Naive thymus-derived CD8-positive, alpha-beta T cell (primary cell): Measurements from ENCODE around the gene UBXN6. TPM values are rescaled to one million over a fixed set of nuclear protein-coding genes. Genes with fewer than 3 reads are reported as not detected.

Experiments
- ATAC-seq, 2 donors: fragments of 150-1000 bp; cut with Tn5 transposase in 1 of 2; sonication (Bioruptor Pico), chemical (Tn5 transposase) in 1 of 2; 1 replicate in 1 of 2; 2 replicates in 1 of 2; pipeline ENCODE4 v1.10.0; 2021; ENCODE audit warnings: mild to moderate bottlenecking in 2 of 2, moderate library complexity in 2 of 2
- POLR2A ChIA-PET: fragments of 350-600 bp; sonication (Branson Sonifier 250); formaldehyde crosslinking; loops from one replicate; lab custom pipeline; 2021; ENCODE audit warnings: antibody characterized with exemption; lab: Charles Lee
- DNase-seq, 10 donors: peaks; one replicate each; pipeline versions ENCODE4 v3.0.0 to v3.0.0-alpha.2; 2020 to 2022
- H3K27ac Mint-ChIP-seq, 10 donors: one replicate each; pipeline ENCODE4 v1.8.0; 2020 to 2022; ENCODE audit warnings: mild to moderate bottlenecking in 10 of 10, mixed read lengths in 10 of 10, moderate library complexity in 4 of 10, inconsistent platforms in 1 of 10
- H3K27me3 Mint-ChIP-seq, 5 donors: one replicate each; pipeline ENCODE4 v1.8.0; 2021 to 2022; ENCODE audit warnings: mixed read lengths in 5 of 5
- H3K36me3 Mint-ChIP-seq, 3 donors: one replicate each; pipeline ENCODE4 v1.8.0; 2020 to 2022; ENCODE audit warnings: mixed read lengths in 3 of 3, mild to moderate bottlenecking in 2 of 3, inconsistent platforms in 1 of 3
- H3K4me1 Mint-ChIP-seq, 4 donors: one replicate each; pipeline ENCODE4 v1.8.0; 2021 to 2022; ENCODE audit warnings: mixed read lengths in 4 of 4
- H3K4me3 Mint-ChIP-seq, 10 donors: one replicate each; pipeline ENCODE4 v1.8.0; 2020 to 2022; ENCODE audit warnings: mild to moderate bottlenecking in 10 of 10, mixed read lengths in 10 of 10, moderate library complexity in 6 of 10, inconsistent platforms in 1 of 10
- H3K9me3 Mint-ChIP-seq, 9 donors: one replicate each; pipeline ENCODE4 v1.8.0; 2020 to 2022; ENCODE audit warnings: mixed read lengths in 9 of 9, mild to moderate bottlenecking in 3 of 9, inconsistent platforms in 1 of 9, moderate library complexity in 1 of 9
- polyA plus RNA-seq, 3 donors: library from polyadenylated mRNA; unstranded; fragments of 300-500 nt; fragmentation: Illumina TruSeq; gene quantifications; one replicate each; pipeline ENCODE4 v1.2.3, GENCODE V29; 2021
- total RNA-seq, 8 experiments: library from RNA in 2 of 8; stranded (reverse) in 2 of 8; gene quantifications; one replicate each; pipeline ENCODE4 v1.2.3 and lab custom pipeline; 2021 to 2026

UBXN6 gene
- total and polyA plus RNA-seq, 5 experiments from 2014 or later = 2.4 to 75.2 (median 6.6) TPM

- H3K4me3 Mint-ChIP-seq = peak overlapping the region in 1 of 10 donors; percentile 38
- peak overlapping the region in 1 of 10 donors; percentile 34 for H3K27ac Mint-ChIP-seq
- H3K36me3 Mint-ChIP-seq = peaks cover 0 to 29% (median 1%) of the 10 kb centered on the region in 3 donors
- POLR2A ChIA-PET = no interaction called here
- ATAC-seq (no peak), DNase-seq (no peak)
- H3K4me1 Mint-ChIP-seq = peaks cover 0 to 17% (median 0%) of the 10 kb centered on the region in 4 donors
- no peaks in the 10 kb centered on the region for H3K9me3 Mint-ChIP-seq
- peaks cover 0 to 2% (median 0%) of the 10 kb centered on the region in 5 donors for H3K27me3 Mint-ChIP-seq
Observed at GRCh38 chr19:4428326-4428975, 29.1 kb downstream of the UBXN6 start.

- peak in 1 of 10 donors; percentile 52 for DNase-seq
- Mint-ChIP-seq H3K27me3 (no peaks in the 10 kb centered on the region), H3K9me3 (no peaks in the 10 kb centered on the region), H3K4me3 (no peak overlapping the region), H3K27ac (peak overlapping the region in 2 of 10 donors; percentile 17 to 34), H3K36me3 (peaks cover 0 to 25% (median 1%) of the 10 kb centered on the region in 3 donors), H3K4me1 (peaks cover 0 to 3% (median 1%) of the 10 kb centered on the region in 4 donors)
- no peak for ATAC-seq
- POLR2A ChIA-PET = no interaction called here
Observed at GRCh38 chr19:4425537-4425936, 32.1 kb downstream of the UBXN6 start.

GRCh38 chr19:4423416-4424126 is 34.0 kb downstream of the UBXN6 start:
- H3K9me3 Mint-ChIP-seq = no peaks in the 10 kb centered on the region
- peaks cover 0 to 10% (median 1%) of the 10 kb centered on the region in 3 donors for H3K36me3 Mint-ChIP-seq
- peak overlapping the region in 1 of 10 donors; percentile 13 for H3K27ac Mint-ChIP-seq
- H3K4me3 Mint-ChIP-seq = no peak overlapping the region
- POLR2A ChIA-PET = no interaction called here
- no peak for ATAC-seq
- H3K27me3 Mint-ChIP-seq = no peaks in the 10 kb centered on the region
- DNase-seq = no peak
- H3K4me1 Mint-ChIP-seq = peaks cover 0 to 2% (median 0%) of the 10 kb centered on the region in 4 donors

GRCh38 chr19:4416268-4416667 is 41.3 kb downstream of the UBXN6 start:
- Mint-ChIP-seq H3K4me1 (peaks cover 0 to 2% (median 0%) of the 10 kb centered on the region in 4 donors), H3K27me3 (no peaks in the 10 kb centered on the region), H3K9me3 (no peaks in the 10 kb centered on the region), H3K27ac (peak overlapping the region in 1 of 10 donors; percentile 24), H3K4me3 (no peak overlapping the region), H3K36me3 (peaks cover 0 to 11% (median 0%) of the 10 kb centered on the region in 3 donors)
- POLR2A ChIA-PET = no interaction called here
- no peak for ATAC-seq
- no peak for DNase-seq

GRCh38 chr19:4415352-4415751 is 42.2 kb downstream of the UBXN6 start:
- H3K27me3 Mint-ChIP-seq = no peaks in the 10 kb centered on the region
- H3K27ac Mint-ChIP-seq = peak overlapping the region in 1 of 10 donors; percentile 62
- POLR2A ChIA-PET = no interaction called here
- H3K9me3 Mint-ChIP-seq = no peaks in the 10 kb centered on the region
- H3K4me3 Mint-ChIP-seq = no peak overlapping the region
- DNase-seq (no peak), ATAC-seq (no peak)
- H3K36me3 Mint-ChIP-seq = peaks cover 0 to 11% (median 0%) of the 10 kb centered on the region in 3 donors
- H3K4me1 Mint-ChIP-seq = peaks cover 0 to 2% (median 0%) of the 10 kb centered on the region in 4 donors

GRCh38 chr19:4414800-4415321 is 42.7 kb downstream of the UBXN6 start:
- Mint-ChIP-seq H3K27me3 (no peaks in the 10 kb centered on the region), H3K36me3 (peaks cover 0 to 11% (median 0%) of the 10 kb centered on the region in 3 donors), H3K9me3 (no peaks in the 10 kb centered on the region), H3K4me1 (peaks cover 0 to 2% (median 0%) of the 10 kb centered on the region in 4 donors), H3K27ac (no peak overlapping the region), H3K4me3 (no peak overlapping the region)
- ATAC-seq = no peak
- DNase-seq = no peak
- POLR2A ChIA-PET = no interaction called here

GRCh38 chr19:4414144-4414799 is 43.3 kb downstream of the UBXN6 start:
- Mint-ChIP-seq H3K27ac (no peak overlapping the region), H3K4me3 (no peak overlapping the region), H3K9me3 (no peaks in the 10 kb centered on the region), H3K4me1 (peaks cover 0 to 2% (median 0%) of the 10 kb centered on the region in 4 donors), H3K27me3 (no peaks in the 10 kb centered on the region), H3K36me3 (peaks cover 0 to 15% (median 0%) of the 10 kb centered on the region in 3 donors)
- ATAC-seq = no peak
- no peak for DNase-seq
- POLR2A ChIA-PET = no interaction called here

- peaks cover 0 to 15% (median 3%) of the 10 kb centered on the region in 3 donors for H3K36me3 Mint-ChIP-seq
- H3K27me3 Mint-ChIP-seq = no peaks in the 10 kb centered on the region
- no peak for ATAC-seq
- no peak for DNase-seq
- no peaks in the 10 kb centered on the region for H3K9me3 Mint-ChIP-seq
- H3K27ac Mint-ChIP-seq = no peak overlapping the region
- H3K4me1 Mint-ChIP-seq = peaks cover 0 to 2% (median 0%) of the 10 kb centered on the region in 4 donors
- no peak overlapping the region for H3K4me3 Mint-ChIP-seq
- POLR2A ChIA-PET = no interaction called here
Observed at GRCh38 chr19:4413588-4413987, 44.0 kb downstream of the UBXN6 start.

GRCh38 chr19:4409123-4409933 is 48.3 kb downstream of the UBXN6 start:
- H3K27ac Mint-ChIP-seq = no peak overlapping the region
- no peaks in the 10 kb centered on the region for H3K27me3 Mint-ChIP-seq

GRCh38 chr19:4406626-4407025 is 51.0 kb downstream of the UBXN6 start:
- Mint-ChIP-seq H3K36me3 (peaks cover 0 to 7% (median 3%) of the 10 kb centered on the region in 3 donors), H3K4me1 (peaks cover 7 to 20% (median 16%) of the 10 kb centered on the region in 4 donors), H3K4me3 (no peak overlapping the region), H3K27ac (no peak overlapping the region), H3K27me3 (no peaks in the 10 kb centered on the region), H3K9me3 (peaks cover 0 to 1% (median 0%) of the 10 kb centered on the region in 9 donors)
- POLR2A ChIA-PET = no interaction called here
- DNase-seq = no peak
- no peak for ATAC-seq

More at GRCh38 chr19:4409123-4409933, 48.3 kb downstream of the UBXN6 start:
- Mint-ChIP-seq H3K4me1 (peaks cover 0 to 4% (median 1%) of the 10 kb centered on the region in 4 donors), H3K9me3 (no peaks in the 10 kb centered on the region), H3K36me3 (peaks cover 0 to 18% (median 3%) of the 10 kb centered on the region in 3 donors), H3K4me3 (no peak overlapping the region)
- DNase-seq (no peak), ATAC-seq (no peak)
- POLR2A ChIA-PET = interaction anchor here (0.6 to 0.7 kb wide), 2 partner anchors 66 to 1045 kb away, joined by 3 to 4 read pairs; no protein-coding TSS in a partner anchor

- Mint-ChIP-seq H3K27ac (peak overlapping the region in 1 of 10 donors; percentile 43), H3K36me3 (peaks cover 0 to 7% (median 3%) of the 10 kb centered on the region in 3 donors), H3K9me3 (peaks cover 0 to 1% (median 0%) of the 10 kb centered on the region in 9 donors), H3K27me3 (no peaks in the 10 kb centered on the region), H3K4me3 (no peak overlapping the region), H3K4me1 (peaks cover 13 to 27% (median 23%) of the 10 kb centered on the region in 4 donors)
- POLR2A ChIA-PET = no interaction called here
- ATAC-seq (no peak), DNase-seq (no peak)
Observed at GRCh38 chr19:4405977-4406376, 51.6 kb downstream of the UBXN6 start.
